Measurements from ENCODE around the gene DBX1.
"Not testable (repeated sequence)": the region's sequence is repeated elsewhere in the genome, so short reads cannot be mapped to it uniquely, and the experiment has no call there.

The DBX1 gene

DNA sequence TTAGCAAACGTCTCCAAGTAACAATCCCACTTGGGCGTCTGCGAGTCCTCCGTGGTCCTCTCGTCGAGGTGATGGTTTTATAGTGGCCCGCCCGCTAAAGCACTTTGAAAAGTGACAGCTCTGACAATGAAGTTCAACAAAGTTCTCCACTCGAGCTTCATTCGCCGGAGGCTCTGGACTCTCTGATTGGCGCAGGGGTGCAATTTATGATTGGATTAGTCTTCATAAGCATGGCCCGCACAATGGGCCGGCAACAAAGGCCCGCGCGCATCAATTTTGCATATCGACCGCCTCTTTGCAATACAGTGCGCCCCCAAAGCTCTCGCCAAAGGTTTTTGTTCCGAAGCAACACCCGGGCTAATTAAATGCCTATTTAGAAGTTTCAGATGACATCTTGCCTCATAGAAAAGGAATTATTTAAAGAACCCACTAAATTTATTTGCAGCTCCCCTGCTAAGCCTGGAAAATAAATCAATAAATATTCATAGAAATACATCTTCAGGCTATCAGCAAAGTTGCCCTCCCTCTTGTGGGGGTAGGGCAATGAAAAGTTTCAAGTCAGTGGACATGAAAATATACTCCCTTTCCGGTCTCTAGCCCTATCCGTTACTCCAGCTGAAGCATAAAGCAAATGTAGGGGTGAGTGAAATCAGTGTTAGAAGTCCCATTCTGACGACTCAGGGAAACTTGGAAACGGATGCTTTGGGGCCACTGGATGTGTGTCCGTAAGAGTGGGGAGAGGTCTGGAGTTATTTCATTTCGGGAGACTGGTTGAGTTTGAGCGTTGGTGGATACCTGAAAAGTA is at the start of gene DBX1:
Gene DBX1 (minus strand): TSS at position 51 of the 805 bp plus-strand sequence. CDS start 151 bp downstream, outside the sequence.
- DNase-seq, result no peak

GRCh38 chr11:20208622-20209111 is 48.4 kb upstream of the DBX1 start:
- no peak for DNase-seq

- DNase-seq, result no peak
These were observed 47.7 kb upstream of the DBX1 start for GRCh38 chr11:20207781-20208621.

DNA sequence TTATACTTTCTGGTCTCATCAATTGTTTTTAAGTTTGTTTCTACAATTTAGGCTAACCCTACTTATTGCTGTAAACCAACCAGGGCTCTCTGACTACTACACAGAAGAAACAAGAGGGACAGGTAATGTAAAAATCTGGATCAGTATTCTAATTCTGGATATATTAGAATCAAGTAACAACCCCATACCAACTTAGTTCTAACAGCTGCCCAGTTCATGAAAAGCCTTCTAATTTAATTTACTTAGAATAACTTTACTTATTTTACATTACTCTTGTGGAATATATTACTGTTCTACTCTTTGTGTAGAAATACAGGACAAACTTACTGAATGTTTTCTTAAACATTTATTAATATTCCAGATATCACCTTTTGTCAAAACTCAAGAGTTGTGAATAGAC is 45.5 kb upstream of the DBX1 start:
- DNase-seq, result no peak

- no peak for DNase-seq
These were observed 44.4 kb upstream of the DBX1 start for GRCh38 chr11:20204681-20205080.

- no peak for DNase-seq
These were observed 43.6 kb upstream of the DBX1 start for GRCh38 chr11:20203831-20204230.

- no peak for DNase-seq
These were observed 41.0 kb upstream of the DBX1 start for GRCh38 chr11:20201231-20201630.

DNA sequence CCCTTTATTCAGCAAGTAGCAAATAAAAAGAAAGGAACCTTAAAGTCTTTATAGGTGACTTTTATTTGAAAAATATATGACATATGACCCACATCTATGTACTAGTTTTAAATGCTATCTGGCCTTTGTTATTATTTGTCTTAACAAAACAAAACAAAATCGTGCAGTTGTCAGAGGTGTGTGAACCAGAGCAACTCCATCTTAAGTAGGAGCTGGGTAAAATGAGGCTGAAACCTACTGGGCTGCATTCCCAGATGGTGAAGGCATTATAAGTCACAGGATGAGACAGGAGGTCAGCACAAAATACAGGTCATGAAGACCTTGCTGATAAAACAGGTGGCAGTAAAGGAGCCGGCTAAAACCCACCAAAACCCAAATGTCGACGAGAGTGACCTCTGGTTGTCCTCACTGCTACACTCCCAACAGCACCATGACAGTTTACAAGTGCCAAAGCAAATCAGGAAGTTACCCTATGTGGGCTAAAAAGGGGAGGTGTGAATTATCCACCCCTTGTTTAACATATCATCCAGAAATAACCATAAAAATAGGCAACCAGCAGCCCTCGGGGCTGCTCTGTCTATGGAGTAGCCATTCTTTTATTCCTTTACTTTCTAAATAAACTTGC is 40.2 kb upstream of the DBX1 start:
- not testable (repeated sequence) for DNase-seq

DNA sequence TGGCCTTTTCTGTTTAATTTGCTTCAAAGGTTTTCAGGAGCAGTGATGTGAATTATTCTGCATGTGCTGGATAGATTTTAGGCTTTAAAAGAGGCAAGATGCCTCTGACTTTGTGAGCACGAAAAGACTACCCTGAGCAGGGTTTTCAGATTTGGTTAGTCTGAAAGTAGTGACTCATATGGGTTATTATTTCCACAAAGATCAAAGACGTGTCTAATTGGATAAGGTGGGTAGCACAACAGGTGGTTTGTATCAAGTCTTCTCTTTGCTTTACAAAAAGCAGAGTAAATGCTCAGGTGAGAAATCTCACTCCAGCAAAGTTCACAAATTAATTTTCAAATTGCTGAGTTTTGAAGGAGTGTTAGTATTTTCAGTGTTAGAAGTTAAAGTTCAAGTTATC is 37.6 kb upstream of the DBX1 start:
- no peak for DNase-seq

- no peak for DNase-seq
These were observed 34.2 kb upstream of the DBX1 start for GRCh38 chr11:20194470-20194869.

- DNase-seq, result no peak
These were observed 33.0 kb upstream of the DBX1 start for GRCh38 chr11:20193307-20193706.

- no peak for DNase-seq
These were observed 32.4 kb upstream of the DBX1 start for GRCh38 chr11:20192641-20193040.

DNA sequence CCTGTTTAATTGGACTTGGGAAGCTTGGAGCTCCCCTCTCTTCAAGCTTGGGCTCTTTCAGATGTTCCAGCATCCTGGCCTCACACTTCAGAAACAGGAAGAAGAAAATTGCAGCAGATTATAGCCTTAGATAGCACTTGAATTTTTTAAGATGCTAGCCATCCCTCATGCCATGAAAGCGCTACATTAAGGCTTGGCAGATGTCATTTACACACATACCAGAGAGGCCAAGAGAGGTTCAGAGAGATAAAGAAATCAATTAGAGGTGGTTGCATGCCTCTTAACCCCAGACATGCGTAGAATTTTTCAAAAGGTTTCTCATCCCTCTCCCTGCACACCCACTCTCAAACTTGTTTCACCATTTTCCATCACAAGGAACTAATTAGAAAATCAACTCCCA is 31.9 kb upstream of the DBX1 start:
- DNase-seq, result no peak

- no peak for DNase-seq
These were observed 18.7 kb upstream of the DBX1 start for GRCh38 chr11:20178976-20179375.

- DNase-seq, result no peak
These were observed 16.9 kb upstream of the DBX1 start for GRCh38 chr11:20177136-20177535.

DNA sequence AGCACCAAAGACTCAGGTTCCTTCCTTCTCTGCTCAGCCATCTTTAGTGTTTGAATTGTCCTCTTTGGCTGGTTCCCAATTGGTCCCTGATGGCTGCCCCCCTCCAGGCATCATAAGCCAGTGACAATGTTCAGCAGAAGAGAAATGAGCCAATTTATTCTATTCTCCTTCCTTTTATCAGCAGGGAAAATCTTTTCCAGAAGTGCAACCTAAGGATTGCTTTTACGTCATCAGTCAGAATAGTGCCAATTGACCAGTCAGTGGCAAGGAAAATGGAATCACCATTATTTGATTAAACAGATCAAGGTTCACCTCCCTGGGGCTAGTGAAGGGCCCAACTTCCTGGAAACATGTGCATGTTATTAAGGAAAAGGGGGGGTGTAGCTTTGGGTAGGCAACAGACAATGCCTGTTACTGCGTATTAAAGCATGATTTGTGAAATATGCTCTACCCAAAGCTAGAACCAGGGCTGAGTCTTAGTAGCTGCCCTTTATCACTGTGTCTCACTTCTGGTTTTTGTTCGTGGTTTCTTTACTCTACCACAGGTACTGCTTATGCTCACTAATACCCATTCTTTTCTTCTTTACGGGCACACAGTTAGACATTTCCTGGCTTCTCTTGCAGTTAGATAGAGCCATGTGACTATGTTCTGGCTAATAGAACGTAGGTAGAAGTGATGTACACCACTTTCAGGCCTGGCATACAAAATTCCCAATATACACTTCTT is 12.6 kb upstream of the DBX1 start:
- no peak for DNase-seq

DNA sequence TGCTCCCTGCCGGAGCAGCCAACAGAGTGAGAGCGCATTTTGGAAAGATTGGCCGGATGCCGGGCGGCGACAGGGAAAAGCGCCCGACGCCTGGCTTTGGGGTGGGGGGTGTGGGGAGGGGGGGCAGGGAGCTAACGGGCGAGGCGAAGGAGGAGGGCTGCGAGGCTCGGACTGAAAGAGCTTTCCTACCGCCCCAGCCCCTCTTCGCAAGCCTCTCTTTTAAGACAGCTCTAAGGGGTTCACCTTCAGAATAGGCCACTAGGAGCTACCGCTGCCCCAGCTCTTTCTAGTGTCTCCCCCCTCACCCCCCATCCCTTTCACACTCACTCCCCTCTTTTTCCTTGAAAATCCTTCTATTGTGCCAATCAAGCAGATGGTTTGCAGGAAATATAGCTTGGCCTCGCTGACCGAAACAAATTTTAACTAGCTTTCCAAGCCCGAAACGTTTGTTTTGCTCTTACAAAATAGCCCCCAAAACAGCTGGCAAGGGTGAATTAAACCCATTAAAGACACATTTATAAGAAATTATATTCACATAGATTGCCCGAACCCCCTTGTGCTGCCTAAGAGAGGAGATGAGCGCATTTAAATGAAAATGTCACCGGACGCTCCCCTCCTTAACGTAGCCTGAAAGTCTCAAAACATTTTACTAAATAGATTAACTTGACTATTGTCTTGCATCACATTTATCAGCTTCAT is 3.7 kb upstream of the DBX1 start:
- DNase-seq, result no peak

DNA sequence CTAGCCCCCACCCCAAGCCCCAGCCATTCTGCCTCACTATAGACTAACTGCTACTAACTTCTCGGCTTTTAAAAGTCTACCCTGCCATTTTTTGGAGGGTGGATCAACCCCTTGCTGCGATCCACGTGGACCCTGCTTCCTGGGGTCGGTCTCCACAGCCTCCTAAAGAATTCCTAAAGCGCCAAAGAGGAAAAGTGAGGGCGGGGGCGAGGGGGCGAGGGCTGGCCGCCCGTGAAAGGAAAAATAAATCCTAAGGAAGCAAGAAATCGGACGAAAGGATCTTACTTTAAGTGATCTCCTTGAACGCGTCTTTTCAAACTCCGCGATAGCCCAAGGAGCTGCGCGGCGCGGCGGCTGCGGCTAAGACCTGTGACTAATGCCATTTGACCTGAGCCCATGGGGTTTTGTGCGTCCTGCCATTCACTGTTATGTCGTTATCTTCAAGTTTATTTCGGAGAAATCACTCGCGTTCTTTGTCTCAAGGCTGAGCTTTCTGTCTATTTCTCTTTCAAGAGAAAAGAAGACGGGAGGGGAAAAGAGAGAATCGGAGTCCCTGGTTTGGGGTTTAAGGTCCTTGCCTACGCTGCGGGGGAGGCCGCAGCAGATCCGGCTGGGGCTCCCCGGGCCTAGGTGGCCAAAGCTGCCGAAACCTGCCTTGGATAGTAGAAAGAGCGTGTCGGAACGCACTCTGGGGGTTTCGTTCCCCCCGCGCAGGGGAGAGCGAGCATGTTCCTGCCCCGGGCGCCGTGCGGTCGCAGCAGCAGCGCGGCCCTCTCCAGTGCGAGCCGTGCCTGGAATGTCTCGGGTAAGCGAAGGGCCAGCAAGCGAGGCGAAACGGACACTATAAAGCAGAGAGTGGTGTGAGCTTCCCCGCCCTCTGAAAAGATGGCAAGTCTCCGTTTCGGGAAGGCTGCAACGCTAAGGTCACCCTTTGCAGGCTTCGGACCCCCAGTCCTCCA is 2.8 kb upstream of the DBX1 start:
- no peak for DNase-seq

- no peak for DNase-seq
These were observed 1.9 kb upstream of the DBX1 start for GRCh38 chr11:20161923-20162744.
